ENCODE data around the gene KIAA1958. TPM values are rescaled to one million over a fixed set of nuclear protein-coding genes. Genes with fewer than 3 reads are reported as not detected.

The KIAA1958 gene
- total and polyA plus RNA-seq, 2 of the 4 experiments (the other 2 are of a cell fraction): 0.65 to 1.8 TPM

DNA sequence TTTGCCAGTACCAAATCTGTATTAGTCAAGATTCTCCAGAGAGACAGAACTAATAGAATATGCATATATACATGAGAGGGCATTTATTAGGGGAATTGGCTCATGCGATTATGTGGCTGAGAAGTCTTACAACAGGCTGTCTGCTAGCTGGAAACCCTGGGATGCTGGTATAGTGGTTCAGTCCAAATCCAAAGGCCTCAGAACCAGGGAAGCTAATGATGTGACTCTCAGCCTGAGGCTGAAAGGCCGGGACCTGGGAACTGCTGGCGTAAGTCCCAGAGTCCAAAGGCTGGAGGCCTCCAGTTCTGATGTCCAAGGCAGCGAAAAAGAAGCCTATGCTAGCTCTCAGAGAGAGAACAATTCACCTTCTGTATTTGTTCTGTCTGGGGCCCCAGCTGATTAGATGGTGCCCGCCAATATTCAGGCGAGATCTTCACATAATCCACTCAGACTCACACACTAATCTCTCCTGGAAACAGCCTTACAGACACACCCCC, 84.1 kb downstream of the KIAA1958 start:
- ATAC-seq (ENCODE audit: low read depth) (no peak), DNase-seq (no peak)
- TF ChIP-seq, protein P1, sequence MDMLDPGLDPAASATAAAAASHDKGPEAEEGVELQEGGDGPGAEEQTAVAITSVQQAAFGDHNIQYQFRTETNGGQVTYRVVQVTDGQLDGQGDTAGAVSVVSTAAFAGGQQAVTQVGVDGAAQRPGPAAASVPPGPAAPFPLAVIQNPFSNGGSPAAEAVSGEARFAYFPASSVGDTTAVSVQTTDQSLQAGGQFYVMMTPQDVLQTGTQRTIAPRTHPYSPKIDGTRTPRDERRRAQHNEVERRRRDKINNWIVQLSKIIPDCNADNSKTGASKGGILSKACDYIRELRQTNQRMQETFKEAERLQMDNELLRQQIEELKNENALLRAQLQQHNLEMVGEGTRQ (IDR thresholded peaks at IDR 0.05; ENCODE audit: low read depth, low read length): no peak
- TF ChIP-seq FOS (IDR thresholded peaks at IDR 0.05; ENCODE audit: low read depth, low read length): no peak
- no peak for TF ChIP-seq ELK1 (IDR thresholded peaks at IDR 0.05; ENCODE audit: borderline replicate concordance, low read depth, low read length)
- no peak for TF ChIP-seq CTCF (conservative IDR thresholded peaks at IDR 0.05; ENCODE audit: low read depth, low read length)
- no peak for TF ChIP-seq MAZ (IDR thresholded peaks at IDR 0.05; ENCODE audit: borderline replicate concordance, low read depth, low read length)
- Histone ChIP-seq H2BK20ac (ENCODE audit: low read depth, low read length) (no peak overlapping the region), H3K4ac (ENCODE audit: low read depth, low read length) (no peak overlapping the region), H2BK5ac (ENCODE audit: low read depth, low read length, poor library complexity, severe bottlenecking) (no peak overlapping the region), H3K4me3 (ENCODE audit: insufficient read depth, low read depth, low read length) (no peak overlapping the region), H3K4me1 (ENCODE audit: control insufficient read depth, insufficient read depth, low read length) (peaks cover 2% of the 10 kb centered on the region; the same call in 1 of the 2 replicates), H3K18ac (ENCODE audit: low read depth, low read length) (no peak overlapping the region), H2BK120ac (ENCODE audit: low read depth, low read length) (no peak overlapping the region), H3K56ac (ENCODE audit: extremely low read depth, insufficient read depth, low read length) (no peak overlapping the region), H3K9me1 (ENCODE audit: insufficient read depth, low read length) (no peaks in the 10 kb centered on the region), H3K27ac (ENCODE audit: insufficient read depth, low read length) (no peak overlapping the region), H2AFZ (replicated peaks; ENCODE audit: low read length, poor library complexity) (no peak overlapping the region), H3K23ac (ENCODE audit: low read depth, low read length) (no peak overlapping the region), H3K27me3 (ENCODE audit: control insufficient read depth, insufficient read depth, low read length) (no peaks in the 10 kb centered on the region), H3K9ac (ENCODE audit: low read depth, low read length) (no peak overlapping the region), H3K36me3 (ENCODE audit: control insufficient read depth, insufficient read depth, low read length) (no peaks in the 10 kb centered on the region), H3K14ac (replicated peaks; ENCODE audit: low read depth, low read length) (no peak overlapping the region), H2AK9ac (replicated peaks; ENCODE audit: low read depth, low read length, poor library complexity) (no peak overlapping the region), H4K8ac (ENCODE audit: low read depth in 2 of 2, low read length in 2 of 2) (no peak overlapping the region), H4K91ac (ENCODE audit: insufficient read depth, low read depth, low read length) (no peak overlapping the region), H3K79me1 (ENCODE audit: low read depth in 1 of 2, low read length in 2 of 2) (no peaks in the 10 kb centered on the region), H2BK15ac (ENCODE audit: low read depth, low read length) (no peak overlapping the region), H4K5ac (ENCODE audit: low read depth, low read length) (no peak overlapping the region), H4K20me1 (ENCODE audit: insufficient read depth, low read length) (no peaks in the 10 kb centered on the region), H2AK5ac (ENCODE audit: low read depth, low read length) (no peak overlapping the region), H3K4me2 (ENCODE audit: low read depth, low read length) (no peak overlapping the region), H3K9me3 (ENCODE audit: control insufficient read depth, insufficient read depth, low read length) (no peaks in the 10 kb centered on the region)
- ChIA-PET CTCF (no interaction called here), POLR2A (ENCODE audit: unreplicated experiment) (no interaction called here)
- dilution Hi-C loops (cut with HindIII; ENCODE audit: low sequenced_read_pairs, unreplicated experiment) (no loop called here), intact Hi-C loops (cut with micrococcal nuclease) (no loop called here), in situ Hi-C loops (cut with MboI; ENCODE audit: low sequenced_read_pairs) (no loop called here)
- WGBS, 2 experiments (ENCODE audit: extremely low coverage in 2 of 2, insufficient read length in 1 of 2): 92% methylated on average over 2 of the region's 6 CpGs; no CpG with 5 or more reads in 1 of the 2 experiments
- no TSS peak for BruUV-seq (replicated peaks)
